Calu3 (cell line): ENCODE results near the gene IFI27L2. TPM values are rescaled to one million over a fixed set of nuclear protein-coding genes. Genes with fewer than 3 reads are reported as not detected.

Experiments used
- BruUV-seq: library from RNA; stranded (reverse); fragments of 400-500 nt; replicated peaks from 2 replicates; lab custom pipeline; 2021; lab: Mats Ljungman, UMichigan
- CTCF ChIA-PET: fragments of 300-600 bp; sonication (Branson Sonifier 250); formaldehyde crosslinking; loops from one replicate; lab custom pipeline; 2022; ENCODE audit warnings: antibody characterized with exemption; lab: Charles Lee
- DNase-seq: peaks from one replicate; pipeline ENCODE4 v3.0.0; 2022
- H3K27ac Mint-ChIP-seq: one replicate; pipeline ENCODE4 v1.8.0; 2022; ENCODE audit warnings: mixed read lengths; ENCODE audit not compliant: unreplicated experiment
- H3K27me3 Mint-ChIP-seq: one replicate; pipeline ENCODE4 v1.8.0; 2022; ENCODE audit warnings: mixed read lengths; ENCODE audit not compliant: unreplicated experiment
- H3K36me3 Mint-ChIP-seq: one replicate; pipeline ENCODE4 v1.8.0; 2022; ENCODE audit warnings: mild to moderate bottlenecking, moderate library complexity, mixed read lengths; ENCODE audit not compliant: insufficient read depth, unreplicated experiment
- H3K4me1 Mint-ChIP-seq: one replicate; pipeline ENCODE4 v1.8.0; 2022; ENCODE audit warnings: mild to moderate bottlenecking, low read depth, mixed read lengths; ENCODE audit not compliant: unreplicated experiment
- H3K4me3 Mint-ChIP-seq: one replicate; pipeline ENCODE4 v1.8.0; 2022; ENCODE audit warnings: mild to moderate bottlenecking, low read depth, moderate library complexity, mixed read lengths; ENCODE audit not compliant: unreplicated experiment
- H3K9me3 Mint-ChIP-seq: one replicate; pipeline ENCODE4 v1.8.0; 2022; ENCODE audit warnings: low read depth, mixed read lengths; ENCODE audit not compliant: unreplicated experiment
- intact Hi-C: fragments of 100-400 bp; cut with micrococcal nuclease; formaldehyde crosslinking; loops from one replicate; pipeline ENCODE4 v1.10.0; 2022; ENCODE audit not compliant: unreplicated experiment
- total RNA-seq: library from RNA; stranded (reverse); gene quantifications from 2 replicates; pipeline ENCODE4 v1.2.3, GENCODE V29; 2022
- TF ChIP-seq, protein P1 (sequence below): fragments of 200-600 bp; IDR thresholded peaks from one replicate; pipeline ENCODE4 v1.8.0; 2022; ENCODE audit warnings: antibody characterized with exemption; ENCODE audit not compliant: unreplicated experiment

IFI27L2 gene
- total RNA-seq, 1 experiment from 2014 or later, result 40.4 TPM

DNA sequence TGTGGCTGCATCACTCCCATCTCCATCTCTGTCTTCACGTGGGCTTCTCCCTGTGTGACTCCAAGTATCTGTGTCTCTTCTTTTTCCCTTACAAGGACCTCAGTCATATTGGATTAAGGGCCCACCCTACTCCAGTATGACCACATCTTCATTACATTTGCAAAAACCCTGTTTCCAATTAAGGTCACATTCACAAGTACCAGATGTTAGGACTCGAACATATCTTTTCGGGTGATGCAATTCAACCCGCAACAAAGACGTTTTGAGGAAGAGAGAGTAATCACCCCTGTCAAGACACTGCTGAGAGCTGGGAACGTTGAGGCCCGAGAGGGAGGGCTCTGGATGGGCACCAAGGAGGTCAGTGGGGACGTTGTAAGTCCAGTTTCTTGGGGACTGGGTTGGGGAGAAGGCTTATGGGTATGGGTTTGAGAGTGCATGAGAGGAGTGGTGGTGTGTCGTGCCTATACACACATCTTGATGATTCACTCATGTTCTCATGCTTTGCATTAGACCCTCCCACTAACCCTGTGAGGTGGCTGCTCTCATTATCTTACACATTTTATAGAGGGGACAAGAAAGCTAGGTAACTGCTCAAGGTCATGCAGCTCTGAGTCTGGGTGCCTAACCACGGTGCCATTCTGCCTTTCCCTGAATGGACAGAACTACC, 30.9 kb downstream of the IFI27L2 start:
- no peaks in the 10 kb centered on the region for H3K36me3 Mint-ChIP-seq
- intact Hi-C loops, result no loop called here
- TF ChIP-seq, protein P1, sequence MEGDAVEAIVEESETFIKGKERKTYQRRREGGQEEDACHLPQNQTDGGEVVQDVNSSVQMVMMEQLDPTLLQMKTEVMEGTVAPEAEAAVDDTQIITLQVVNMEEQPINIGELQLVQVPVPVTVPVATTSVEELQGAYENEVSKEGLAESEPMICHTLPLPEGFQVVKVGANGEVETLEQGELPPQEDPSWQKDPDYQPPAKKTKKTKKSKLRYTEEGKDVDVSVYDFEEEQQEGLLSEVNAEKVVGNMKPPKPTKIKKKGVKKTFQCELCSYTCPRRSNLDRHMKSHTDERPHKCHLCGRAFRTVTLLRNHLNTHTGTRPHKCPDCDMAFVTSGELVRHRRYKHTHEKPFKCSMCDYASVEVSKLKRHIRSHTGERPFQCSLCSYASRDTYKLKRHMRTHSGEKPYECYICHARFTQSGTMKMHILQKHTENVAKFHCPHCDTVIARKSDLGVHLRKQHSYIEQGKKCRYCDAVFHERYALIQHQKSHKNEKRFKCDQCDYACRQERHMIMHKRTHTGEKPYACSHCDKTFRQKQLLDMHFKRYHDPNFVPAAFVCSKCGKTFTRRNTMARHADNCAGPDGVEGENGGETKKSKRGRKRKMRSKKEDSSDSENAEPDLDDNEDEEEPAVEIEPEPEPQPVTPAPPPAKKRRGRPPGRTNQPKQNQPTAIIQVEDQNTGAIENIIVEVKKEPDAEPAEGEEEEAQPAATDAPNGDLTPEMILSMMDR, result no peak
- no peak overlapping the region for H3K4me3 Mint-ChIP-seq
- H3K27ac Mint-ChIP-seq, result no peak overlapping the region
- CTCF ChIA-PET, result no interaction called here
- no peaks in the 10 kb centered on the region for H3K27me3 Mint-ChIP-seq
- H3K9me3 Mint-ChIP-seq, result no peaks in the 10 kb centered on the region
- no TSS peak for BruUV-seq
- H3K4me1 Mint-ChIP-seq, result no peaks in the 10 kb centered on the region
- no peak for DNase-seq

DNA sequence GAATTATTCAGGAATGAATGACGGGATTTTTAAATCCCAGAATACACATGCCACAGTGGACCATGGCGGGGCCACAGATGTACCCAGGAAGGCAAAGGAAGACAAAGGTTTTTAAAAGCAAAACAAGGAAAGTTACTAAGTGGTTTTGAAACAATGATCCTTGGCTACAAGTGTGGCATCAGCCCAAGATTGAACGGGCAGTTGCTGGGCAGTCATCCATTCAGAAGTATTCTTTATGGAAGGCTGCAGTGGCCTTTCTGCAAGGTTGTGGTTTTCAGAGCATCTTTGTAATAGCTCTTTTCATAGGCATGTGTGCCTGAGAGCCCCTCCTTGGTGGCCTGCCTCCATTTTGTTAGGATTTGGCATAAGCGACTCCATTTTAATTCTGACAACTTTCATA, 32.3 kb downstream of the IFI27L2 start:
- CTCF ChIA-PET, result interaction anchor here (0.6 to 0.7 kb wide), 2 partner anchors 421 to 866 kb away, joined by 3 to 5 read pairs; no protein-coding TSS in a partner anchor
- BruUV-seq, result no TSS peak
- intact Hi-C loops, result no loop called here
- TF ChIP-seq, protein P1, result no peak
- H3K27me3 Mint-ChIP-seq, result no peaks in the 10 kb centered on the region
- DNase-seq, result no peak
- no peak overlapping the region for H3K4me3 Mint-ChIP-seq
- no peaks in the 10 kb centered on the region for H3K36me3 Mint-ChIP-seq
- H3K27ac Mint-ChIP-seq, result no peak overlapping the region
- no peaks in the 10 kb centered on the region for H3K4me1 Mint-ChIP-seq
- no peaks in the 10 kb centered on the region for H3K9me3 Mint-ChIP-seq

DNA sequence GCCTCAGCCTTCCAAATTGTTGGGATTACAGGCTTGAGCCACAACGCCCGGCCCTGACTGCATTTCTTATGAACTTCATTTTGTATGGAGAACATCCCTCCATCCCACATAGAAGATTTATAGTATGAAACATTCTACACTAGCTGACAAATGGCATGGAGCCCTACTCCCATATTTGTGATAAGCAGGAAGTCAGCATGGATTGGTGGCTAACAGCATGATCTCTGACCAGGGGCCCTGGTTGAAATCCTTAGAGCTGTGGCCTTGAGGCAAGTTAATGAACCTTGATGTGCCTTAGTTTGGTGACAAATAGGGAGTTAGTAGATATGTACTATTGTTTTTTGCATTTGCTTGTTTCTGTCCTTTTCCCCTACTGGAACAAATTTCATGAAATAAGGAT, 36.0 kb downstream of the IFI27L2 start:
- H3K4me1 Mint-ChIP-seq, result no peaks in the 10 kb centered on the region
- no peak for DNase-seq
- H3K9me3 Mint-ChIP-seq, result no peaks in the 10 kb centered on the region
- H3K4me3 Mint-ChIP-seq, result no peak overlapping the region
- H3K27me3 Mint-ChIP-seq, result no peaks in the 10 kb centered on the region
- BruUV-seq, result no TSS peak
- intact Hi-C loops, result no loop called here
- TF ChIP-seq, protein P1, result no peak
- no peaks in the 10 kb centered on the region for H3K36me3 Mint-ChIP-seq
- no peak overlapping the region for H3K27ac Mint-ChIP-seq
- CTCF ChIA-PET, result interaction anchor here (0.7 kb wide), 1 partner anchor 652 kb away, joined by 5 read pairs; no protein-coding TSS in a partner anchor

DNA sequence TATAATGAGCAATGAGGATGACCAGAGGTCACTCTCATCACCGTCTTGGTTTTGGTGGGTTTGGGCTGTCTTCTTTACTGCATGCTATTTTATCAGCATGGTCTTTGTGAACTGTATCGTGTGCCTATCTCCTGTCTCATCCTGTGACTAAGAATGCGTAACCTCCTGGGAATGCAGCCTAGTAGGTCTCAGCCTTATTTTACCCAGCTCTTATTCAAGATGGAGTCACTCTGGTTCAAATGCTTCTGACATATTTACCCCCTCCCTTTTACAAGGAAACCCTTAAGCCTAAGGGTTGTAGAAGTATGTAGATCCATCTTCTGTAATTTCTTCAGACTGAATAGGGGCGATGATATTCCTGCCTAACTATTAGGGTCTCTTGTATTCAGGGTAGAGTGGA, 39.9 kb downstream of the IFI27L2 start:
- Mint-ChIP-seq H3K4me3 (no peak overlapping the region), H3K9me3 (peaks cover 2% of the 10 kb centered on the region), H3K36me3 (no peaks in the 10 kb centered on the region), H3K4me1 (no peaks in the 10 kb centered on the region), H3K27ac (no peak overlapping the region), H3K27me3 (no peaks in the 10 kb centered on the region)
- TF ChIP-seq, protein P1, result no peak
- intact Hi-C loops, result no loop called here
- BruUV-seq, result no TSS peak
- no peak for DNase-seq
- CTCF ChIA-PET, result no interaction called here
